Fibroblast of skin of back (primary cell): ENCODE results near the gene FAM20C.

Experiments used
- DNase-seq: peaks from one replicate; pipeline ENCODE4 v3.0.0-alpha.2; 2013

FAM20C gene

DNA sequence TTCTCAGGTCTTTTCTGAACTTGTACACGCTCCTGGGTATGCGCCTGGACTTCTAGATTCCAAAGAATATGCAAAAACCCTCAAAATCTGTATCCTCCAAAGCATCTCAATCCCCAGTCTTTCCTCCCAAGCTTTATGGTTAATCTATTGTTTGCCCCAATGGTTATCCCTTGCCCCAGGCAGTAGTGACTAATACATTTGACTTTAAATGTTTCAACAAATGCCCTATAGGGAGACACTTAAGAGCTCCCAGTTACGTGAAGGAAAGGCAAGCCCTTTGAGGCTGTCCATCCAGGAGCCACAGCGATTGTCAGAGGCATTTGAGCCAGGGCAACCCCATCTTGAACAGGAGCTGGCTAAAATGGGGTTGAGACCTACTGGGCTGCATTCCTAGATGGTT, 84.9 kb downstream of the FAM20C start:
- no peak for DNase-seq

GRCh38 chr7:278081-278480, 85.7 kb downstream of the FAM20C start:
- no peak for DNase-seq

DNA sequence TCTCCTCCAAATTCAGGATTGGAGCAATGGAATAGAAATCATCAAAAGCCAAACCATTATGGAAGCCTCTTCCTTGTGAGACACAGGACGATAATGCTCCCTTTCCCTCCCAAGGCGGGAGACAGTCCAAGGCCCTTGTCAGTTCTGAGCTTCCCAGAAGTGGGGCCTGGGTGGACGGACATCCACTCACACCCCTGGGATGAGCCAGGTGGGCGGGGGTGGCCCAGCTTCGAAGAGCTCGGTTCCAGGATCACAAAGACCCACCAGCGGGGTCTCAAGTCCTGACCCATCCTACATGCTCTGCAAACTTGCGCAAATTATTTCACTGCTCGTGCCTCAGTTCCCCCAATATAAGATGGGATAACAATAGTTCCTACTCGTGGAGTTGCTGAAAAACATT, 87.5 kb downstream of the FAM20C start:
- DNase-seq = no peak

DNA sequence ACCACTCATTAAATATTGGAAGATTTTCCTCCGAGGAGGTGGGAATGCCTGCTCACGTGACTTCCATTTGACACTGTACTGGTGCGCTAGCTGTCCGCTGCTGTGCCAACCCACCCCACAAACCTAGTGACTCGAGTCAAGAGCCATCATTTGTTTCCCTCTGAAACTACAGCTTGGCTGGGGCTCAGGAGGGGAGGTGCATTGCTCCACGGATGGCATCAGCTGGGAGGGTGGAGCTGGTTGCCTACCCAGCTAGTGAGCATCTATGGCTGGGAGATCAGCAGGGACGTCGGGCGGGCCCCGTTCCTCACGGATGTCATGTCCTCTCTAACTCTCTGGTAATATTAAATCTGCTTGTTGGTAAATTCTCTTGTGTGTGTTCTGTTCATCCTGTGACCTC, 88.1 kb downstream of the FAM20C start:
- DNase-seq = no peak

GRCh38 chr7:281637-282036, 89.3 kb downstream of the FAM20C start:
- DNase-seq = no peak

- no peak for DNase-seq
These were observed 90.2 kb downstream of the FAM20C start for GRCh38 chr7:282621-283020.

- DNase-seq = no peak
These were observed 92.7 kb downstream of the FAM20C start for GRCh38 chr7:284762-285722.

GRCh38 chr7:285731-286130, 93.4 kb downstream of the FAM20C start:
- DNase-seq = no peak

DNA sequence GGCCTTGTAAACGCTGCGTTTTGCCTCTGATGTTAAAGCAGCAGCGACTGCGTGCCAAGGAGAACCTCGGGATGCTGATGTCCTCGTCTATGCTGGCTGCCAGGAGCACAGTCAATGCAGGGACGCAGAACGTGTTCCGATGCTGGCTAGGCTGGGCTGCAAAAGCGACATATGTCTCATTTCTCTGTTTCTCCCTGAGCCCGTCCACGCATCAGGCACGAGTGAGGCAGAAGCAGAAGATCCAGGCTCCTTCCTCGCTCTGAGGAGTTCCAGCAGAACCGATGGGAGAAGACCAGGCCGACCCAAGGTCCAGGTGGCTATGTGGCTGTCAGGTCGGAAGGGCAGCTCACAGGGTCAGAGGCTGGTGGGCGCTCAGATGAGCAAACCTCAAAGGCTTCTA, 93.9 kb downstream of the FAM20C start:
- DNase-seq = no peak

DNA sequence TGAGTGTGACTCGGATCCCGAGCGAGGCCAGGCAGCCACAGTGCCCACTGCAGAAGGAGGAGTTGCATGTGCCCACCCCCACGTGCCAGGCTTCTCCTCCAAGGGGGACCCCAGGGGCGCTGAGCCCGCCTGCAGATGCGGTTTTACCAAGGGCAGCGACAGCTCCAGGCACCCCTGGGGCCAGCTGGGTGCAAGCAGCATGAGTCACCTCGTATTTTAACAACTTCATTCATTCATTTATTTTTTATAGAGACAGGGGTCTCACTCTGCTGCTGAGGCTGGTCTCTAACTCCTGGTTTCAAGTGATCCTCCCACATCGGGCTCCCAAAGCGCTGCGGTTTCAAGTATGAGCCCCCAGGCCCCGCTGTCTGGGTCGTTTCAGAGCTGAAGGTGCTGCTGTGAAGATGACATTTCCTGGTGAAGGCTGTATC, 96.3 kb downstream of the FAM20C start:
- no peak for DNase-seq

- no peak for DNase-seq
These were observed 96.9 kb downstream of the FAM20C start for GRCh38 chr7:289209-289755.

- DNase-seq = no peak
These were observed 97.6 kb downstream of the FAM20C start, which contains the start of gene FOXL3 for GRCh38 chr7:289756-290553. Gene FOXL3 (plus strand): TSS chr7:290170. CDS start chr7:290170, 0 bp downstream.

DNA sequence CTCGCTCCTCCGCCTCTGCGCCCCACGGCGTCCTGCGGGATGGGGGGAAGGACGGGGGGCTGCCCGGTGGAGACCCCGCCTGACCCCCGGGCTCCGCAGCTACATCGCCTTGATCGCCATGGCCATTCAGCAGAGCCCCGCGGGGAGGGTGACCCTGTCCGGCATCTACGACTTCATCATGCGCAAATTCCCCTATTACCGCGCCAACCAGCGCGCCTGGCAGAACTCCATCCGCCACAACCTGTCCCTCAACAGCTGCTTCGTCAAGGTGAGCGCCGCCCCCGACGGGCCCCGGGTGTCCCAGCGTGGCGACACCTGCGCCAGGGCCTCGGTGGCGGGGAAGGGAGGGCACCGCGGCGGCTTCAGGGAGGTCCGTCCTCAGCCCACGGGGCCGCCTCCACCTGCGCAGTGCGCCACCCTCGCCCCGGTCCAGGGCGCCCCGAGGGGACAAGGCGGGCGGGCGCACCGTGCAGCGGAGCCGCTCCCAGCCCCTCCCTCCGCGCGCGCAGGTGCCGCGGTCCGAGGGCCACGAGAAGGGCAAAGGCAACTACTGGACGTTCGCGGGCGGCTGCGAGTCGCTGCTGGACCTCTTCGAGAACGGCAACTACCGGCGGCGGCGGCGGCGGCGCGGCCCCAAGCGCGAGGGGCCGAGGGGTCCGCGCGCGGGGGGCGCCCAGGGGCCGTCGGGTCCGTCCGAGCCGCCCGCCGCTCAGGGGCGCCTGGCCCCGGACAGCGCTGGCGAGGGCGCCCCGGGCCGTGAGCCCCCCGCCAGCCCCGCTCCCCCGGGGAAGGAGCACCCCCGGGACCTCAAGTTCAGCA, 98.4 kb downstream of the FAM20C start:
- no peak for DNase-seq

DNA sequence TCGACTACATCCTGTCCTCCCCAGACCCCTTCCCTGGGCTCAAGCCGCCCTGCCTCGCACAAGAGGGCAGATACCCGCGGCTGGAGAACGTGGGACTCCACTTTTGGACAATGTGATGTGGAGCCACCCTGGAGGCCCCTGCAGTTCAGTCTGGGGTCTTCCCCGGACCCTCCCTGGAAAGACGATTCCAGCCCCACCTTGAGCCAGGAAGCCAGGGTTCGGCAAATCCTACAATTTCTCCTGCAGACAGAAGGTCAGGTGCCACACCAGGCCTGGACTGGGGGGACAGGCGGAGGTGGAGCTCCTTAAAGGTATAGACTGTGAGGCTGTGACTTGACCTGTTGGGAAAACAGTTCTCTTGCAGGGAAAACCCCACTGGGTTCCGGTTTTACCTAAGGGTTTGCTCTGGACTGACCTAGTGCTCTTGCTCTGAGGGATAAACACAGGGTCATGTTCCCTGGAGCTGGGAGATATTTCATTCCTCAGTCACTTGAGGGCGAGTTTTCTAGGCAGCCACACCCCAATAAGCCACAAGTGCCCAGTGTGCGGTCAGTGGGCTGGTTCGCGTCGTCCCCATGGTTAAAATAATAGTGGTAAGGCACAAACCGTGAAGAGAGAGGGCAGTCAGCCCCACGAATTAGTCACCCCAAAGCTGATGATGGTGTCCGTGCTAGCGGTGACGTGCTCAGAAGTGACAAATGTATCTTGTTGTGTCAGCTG, 99.2 kb downstream of the FAM20C start:
- DNase-seq = no peak

GRCh38 chr7:292226-292625, 99.9 kb downstream of the FAM20C start:
- no peak for DNase-seq

- DNase-seq = no peak
These were observed 100.5 kb downstream of the FAM20C start for GRCh38 chr7:292826-293225.

- DNase-seq = no peak
These were observed 101.5 kb downstream of the FAM20C start for GRCh38 chr7:293681-294439.

GRCh38 chr7:294440-295154, 102.2 kb downstream of the FAM20C start:
- DNase-seq = no peak

GRCh38 chr7:295155-296154, 103.1 kb downstream of the FAM20C start:
- no peak for DNase-seq
